Gastroesophageal sphincter (tissue), 3 donors: Measurements from ENCODE around the gene LSR.

Source experiments
- CTCF ChIP-seq, 4 experiments: fragments of 200-600 bp in 2 of 4; fragments of 450-650 bp in 2 of 4; sonication (generic) in 1 of 4; IDR thresholded peaks; one replicate each; pipeline ENCODE4 v1.5.1; 2017 to 2019; ENCODE audit warnings: antibody characterized with exemption in 4 of 4, mild to moderate bottlenecking in 2 of 4, moderate library complexity in 2 of 4
- EP300 ChIP-seq: sonication (generic); formaldehyde crosslinking; IDR thresholded peaks from one replicate; pipeline ENCODE4 v1.6.1; 2017; ENCODE audit warnings: antibody characterized with exemption, mild to moderate bottlenecking
- POLR2A ChIP-seq, 2 donors: fragments of 450-650 bp; IDR thresholded peaks; one replicate each; pipeline ENCODE4 v1.6.1; 2017; ENCODE audit warnings: antibody characterized with exemption in 2 of 2, mild to moderate bottlenecking in 2 of 2, moderate library complexity in 1 of 2
- POLR2AphosphoS5 ChIP-seq: sonication (generic); formaldehyde crosslinking; IDR thresholded peaks from one replicate; pipeline ENCODE4 v1.6.1; 2017; ENCODE audit warnings: antibody characterized with exemption

GRCh38 chr19:35276706-35277281 lies 28.0 kb downstream of the LSR start:
- TF ChIP-seq CTCF (IDR thresholded peaks at IDR 0.05) (no peak), POLR2A (IDR thresholded peaks at IDR 0.05) (no peak), POLR2AphosphoS5 (no peak), EP300 (no peak)
